SK-N-MC (cell line): ENCODE results near the gene DNAH10.

Experiments
- DNase-seq: peaks from one replicate; pipeline ENCODE4 v3.0.0-alpha.2; 2011; ENCODE audit warnings: low read depth, low spot score
- H3K27ac ChIP-seq: fragments of 200-600 bp; sonication (generic); 2 replicates; pipeline ENCODE4 v1.5.1; 2016; ENCODE audit warnings: mixed run types
- H3K36me3 ChIP-seq: fragments of 200-600 bp; sonication (generic); 2 replicates; pipeline ENCODE4 v1.6.1; 2017; ENCODE audit warnings: antibody characterized with exemption, low read length, mixed read lengths; ENCODE audit not compliant: insufficient read depth
- H3K4me3 ChIP-seq: fragments of 200-600 bp; sonication (generic); 2 replicates; pipeline ENCODE4 v1.5.1; 2016
- H3K9ac ChIP-seq: fragments of 200-600 bp; sonication (generic); 2 replicates; pipeline ENCODE4 v1.8.0; 2017; ENCODE audit warnings: mixed run types, mixed read lengths; ENCODE audit not compliant: insufficient read length
- H3K9me3 ChIP-seq: fragments of 200-600 bp; sonication (generic); 2 replicates; pipeline ENCODE4 v1.6.1; 2017; ENCODE audit warnings: low read depth, mild to moderate bottlenecking, antibody characterized with exemption, low read length, moderate library complexity, mixed read lengths
- EZH2 ChIP-seq: fragments of 200-600 bp; sonication (generic); IDR thresholded peaks from one replicate; pipeline ENCODE4 v1.6.1; 2017; ENCODE audit warnings: antibody characterized with exemption
- FOXP2 ChIP-seq: optimal IDR thresholded peaks from 2 replicates; pipeline ENCODE3; 2011; ENCODE audit warnings: mild to moderate bottlenecking, moderate library complexity; ENCODE audit not compliant: insufficient read depth; ENCODE audit errors: extremely low read length, control extremely low read depth
- POLR2AphosphoS5 ChIP-seq: IDR thresholded peaks from 2 replicates; pipeline ENCODE4 v1.6.1; 2012; ENCODE audit warnings: mild to moderate bottlenecking, low read depth, low read length, borderline replicate concordance

Gene DNAH10

DNA sequence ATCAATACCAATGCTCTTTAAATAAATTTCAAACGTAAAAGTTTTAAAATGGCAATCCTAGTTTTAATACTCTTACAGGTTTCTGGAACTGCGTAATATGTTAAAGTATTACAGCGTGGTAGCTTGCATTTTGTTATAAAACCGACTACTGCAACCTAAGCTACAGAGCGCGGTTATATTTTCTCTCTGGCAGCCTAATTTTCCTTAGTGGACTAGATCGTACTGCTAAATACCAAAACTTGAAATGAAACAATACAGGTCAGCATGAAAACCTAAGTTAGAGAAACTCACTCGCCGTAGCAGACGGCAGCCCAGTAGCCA lies 209.3 kb downstream of the DNAH10 start:
- Histone ChIP-seq H3K36me3 (peaks cover 19% of the 10 kb centered on the region), H3K4me3 (peak overlapping the region; percentile 84), H3K9ac (peak overlapping the region; percentile 71), H3K27ac (0 out of 2 replicates have a peak overlapping the region, but pooled peaks have one; percentile 14), H3K9me3 (no peaks in the 10 kb centered on the region)
- no peak for TF ChIP-seq POLR2AphosphoS5
- no peak for TF ChIP-seq EZH2
- TF ChIP-seq FOXP2 = no peak
- no peak for DNase-seq

DNA sequence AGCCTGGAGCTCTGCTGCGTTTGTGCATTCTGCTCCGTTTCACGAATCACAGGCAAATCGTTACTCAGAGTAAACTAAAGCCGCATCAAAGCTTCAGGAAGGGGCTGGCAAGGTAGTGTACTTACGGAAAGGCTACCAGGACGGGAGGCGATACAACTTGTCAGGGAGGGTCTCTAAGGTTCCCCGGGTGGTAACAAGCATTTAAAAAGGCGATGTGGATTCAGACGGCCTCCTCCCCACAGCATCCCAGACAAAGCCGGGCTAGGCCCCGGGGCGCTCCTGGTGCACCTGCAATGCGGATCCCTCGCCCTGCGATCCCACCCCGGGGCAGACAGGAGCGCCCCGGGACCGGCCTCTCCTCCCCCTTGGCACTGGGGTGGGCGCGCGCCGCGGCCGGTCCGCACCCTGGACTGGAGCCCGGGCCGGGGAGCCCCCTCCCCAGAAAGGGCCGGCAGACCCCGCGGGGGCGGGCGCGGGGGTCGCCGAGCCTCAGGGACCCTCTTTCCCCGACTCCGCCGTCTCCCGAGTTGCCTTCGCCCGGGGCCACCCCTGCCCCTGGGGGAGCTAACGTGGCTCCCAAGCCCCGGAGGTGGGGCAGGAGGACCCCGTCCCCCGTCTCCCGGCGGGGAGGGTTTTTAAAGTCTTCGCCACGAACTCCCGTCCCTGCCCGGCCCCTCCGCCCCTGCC lies 209.8 kb downstream of the DNAH10 start:
- TF ChIP-seq POLR2AphosphoS5 = no peak
- no peak for TF ChIP-seq EZH2
- TF ChIP-seq FOXP2 = no peak
- Histone ChIP-seq H3K9ac (peak overlapping the region; percentile 71), H3K27ac (0 out of 2 replicates have a peak overlapping the region, but pooled peaks have one; percentile 14), H3K36me3 (peaks cover 24% of the 10 kb centered on the region), H3K9me3 (no peaks in the 10 kb centered on the region), H3K4me3 (peak overlapping the region; percentile 84)
- no peak for DNase-seq

DNA sequence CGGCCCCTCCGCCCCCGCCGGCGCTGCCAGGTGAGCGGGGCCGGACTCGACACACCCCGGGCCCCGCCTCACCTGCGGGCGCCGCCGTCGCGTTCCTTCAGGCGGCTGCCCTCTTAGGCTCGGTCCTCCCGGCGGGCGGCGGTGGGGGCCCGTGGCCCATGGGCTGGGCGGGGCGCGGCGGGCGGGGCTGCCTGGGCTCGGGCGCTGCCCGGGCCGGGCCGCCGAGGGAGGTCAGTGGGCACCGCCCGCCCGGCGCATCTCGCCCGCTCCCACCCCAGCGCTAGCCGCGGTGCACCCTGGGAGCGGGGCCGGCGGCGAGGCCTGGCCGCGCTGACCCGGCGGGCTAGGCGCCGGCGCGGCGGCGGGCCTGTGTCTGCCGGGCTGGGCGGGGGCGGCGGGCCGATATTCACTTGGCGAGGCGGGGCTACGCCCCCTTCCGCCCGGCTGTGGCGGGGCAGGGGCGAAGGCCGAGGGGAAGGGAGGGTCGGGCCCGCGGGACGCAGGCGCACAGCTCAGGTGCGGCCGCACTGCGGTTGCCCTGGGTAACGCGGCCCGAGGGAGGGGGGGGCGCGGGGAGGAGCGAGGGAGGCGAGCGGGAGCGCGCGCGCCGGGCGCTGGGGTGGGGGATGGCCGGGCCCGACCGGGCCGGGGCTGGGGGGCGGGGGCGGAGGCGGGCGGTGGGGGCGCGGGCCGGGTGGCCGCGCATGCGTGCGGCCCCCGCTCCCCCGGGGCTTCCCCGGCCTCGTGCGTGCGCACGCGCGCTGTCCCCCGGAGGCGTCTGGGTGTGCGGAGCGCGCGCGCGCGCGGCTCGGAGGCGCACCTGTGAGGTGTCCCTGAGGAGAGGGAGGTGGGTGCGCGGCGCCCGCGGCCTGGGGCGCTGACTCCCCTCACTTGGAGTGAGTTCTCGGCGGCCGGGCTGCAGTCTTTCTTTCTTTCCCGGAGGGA lies 210.6 kb downstream of the DNAH10 start, which contains the start of the genes CCDC92 and ZNF664:
CCDC92 (minus strand) TSS at position 375 of the 945 bp plus-strand sequence. CDS start 28,526 bp downstream, outside the sequence.
ZNF664 (plus strand) TSS at position 759 of the 945 bp plus-strand sequence. CDS start 38,930 bp downstream, outside the sequence.
- Histone ChIP-seq H3K36me3 (peaks cover 32% of the 10 kb centered on the region), H3K9ac (peak within 1 kb of the TSS; percentile 86), H3K27ac (0 out of 2 replicates have a peak within 1 kb of the TSS, but pooled peaks have one; percentile 14), H3K9me3 (no peaks in the 10 kb centered on the region), H3K4me3 (peak within 1 kb of the TSS; percentile 91)
- DNase-seq = no peak
- TF ChIP-seq EZH2 (no peak), POLR2AphosphoS5 (peak; percentile 84)

DNA sequence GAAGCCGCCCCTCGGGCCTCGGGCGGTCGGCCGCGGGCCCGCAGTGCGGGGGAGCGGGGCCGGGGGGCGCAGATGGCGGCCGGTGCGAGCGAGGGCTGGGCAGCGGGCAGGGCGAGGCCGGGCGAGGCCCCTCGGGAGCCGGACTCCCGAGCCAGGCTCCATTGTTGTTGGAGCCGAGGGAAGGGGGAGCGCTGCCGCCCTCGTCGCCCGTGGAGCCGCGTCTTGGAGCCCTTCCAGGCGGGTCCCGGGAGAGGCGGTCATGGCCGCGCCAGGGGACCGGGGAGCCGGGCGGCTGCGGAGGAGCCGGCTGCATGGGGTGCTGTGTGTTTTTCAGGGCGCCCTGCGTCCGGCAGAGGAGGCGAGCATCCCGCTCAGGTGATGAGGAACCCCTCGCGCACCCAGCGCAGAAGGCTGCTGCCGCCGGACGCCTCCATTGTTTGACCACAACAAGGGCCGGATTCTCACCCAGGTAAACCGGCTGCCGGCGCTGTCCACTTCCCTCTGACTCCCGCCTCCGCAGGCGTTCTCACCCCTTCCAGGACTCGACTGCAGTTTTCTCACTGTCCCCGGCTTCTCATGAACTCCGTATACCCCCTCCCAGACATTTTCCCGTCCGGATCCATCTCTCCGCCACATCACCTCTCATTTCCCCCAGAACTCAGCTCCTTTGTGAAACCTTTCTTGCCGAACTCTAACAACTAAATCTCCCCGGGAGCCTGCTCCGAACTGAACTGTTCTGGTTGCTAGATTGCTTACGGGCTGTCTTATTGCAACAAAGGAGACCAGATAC lies 211.6 kb downstream of the DNAH10 start:
- H3K4me3 ChIP-seq = peak overlapping the region; percentile 91
- no peaks in the 10 kb centered on the region for H3K9me3 ChIP-seq
- H3K27ac ChIP-seq = no peak overlapping the region
- no peak for TF ChIP-seq FOXP2
- no peak for TF ChIP-seq POLR2AphosphoS5
- TF ChIP-seq EZH2 = no peak
- H3K9ac ChIP-seq = peak overlapping the region; percentile 86
- H3K36me3 ChIP-seq = peaks cover 39% of the 10 kb centered on the region
- no peak for DNase-seq

DNA sequence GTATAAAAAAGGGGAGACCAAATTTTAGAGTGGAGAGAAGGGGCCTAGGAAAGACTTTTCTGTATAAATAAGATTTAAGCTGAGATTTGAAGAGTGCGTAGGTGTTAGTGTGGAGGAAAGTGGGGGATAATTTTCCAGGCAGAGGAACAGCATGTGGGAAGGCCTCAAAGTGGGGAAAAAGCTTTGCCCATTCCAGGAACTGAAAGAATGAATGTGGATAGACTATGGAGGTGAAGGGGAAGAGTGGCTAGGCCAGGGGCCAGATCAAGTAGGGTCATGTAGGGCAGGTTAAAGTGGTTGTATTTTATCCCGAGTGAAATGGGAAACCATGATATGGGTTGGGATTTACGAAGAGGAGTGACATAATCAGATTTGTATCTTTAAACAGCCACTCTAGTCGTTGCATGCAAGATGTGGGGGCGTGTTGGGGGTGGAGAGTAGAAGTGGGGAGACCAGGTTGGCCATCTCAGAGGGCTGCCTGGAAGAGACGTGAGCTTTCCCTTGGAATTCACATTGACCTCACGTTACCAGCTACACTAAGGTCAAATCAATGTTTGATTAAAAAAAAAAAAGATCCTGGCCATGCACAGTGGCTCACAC lies 214.2 kb downstream of the DNAH10 start:
- no peak overlapping the region for H3K27ac ChIP-seq
- H3K36me3 ChIP-seq = peaks cover 47% of the 10 kb centered on the region
- H3K4me3 ChIP-seq = no peak overlapping the region
- TF ChIP-seq EZH2 = no peak
- no peak for TF ChIP-seq POLR2AphosphoS5
- TF ChIP-seq FOXP2 = no peak
- DNase-seq = no peak
- H3K9ac ChIP-seq = no peak overlapping the region
- no peaks in the 10 kb centered on the region for H3K9me3 ChIP-seq

DNA sequence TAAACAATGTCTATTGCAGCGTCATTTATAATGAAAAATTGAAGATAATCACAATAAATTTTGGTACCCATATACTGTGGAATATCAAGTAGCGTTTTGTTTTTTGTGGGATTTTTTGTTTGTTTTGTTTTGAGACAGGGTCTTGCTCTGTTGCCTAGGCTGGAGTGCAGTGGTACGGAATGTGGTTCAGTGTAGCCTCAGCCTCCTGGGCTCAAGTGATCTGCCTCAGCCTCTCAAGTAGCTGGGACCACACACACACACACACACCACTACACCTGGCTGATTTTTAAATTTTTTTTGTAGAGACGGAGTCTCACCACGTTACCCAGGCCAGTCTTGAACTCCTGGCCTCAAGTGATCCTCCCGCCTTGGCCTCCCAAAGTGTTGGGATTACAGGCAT lies 217.5 kb downstream of the DNAH10 start:
- no peak overlapping the region for H3K9ac ChIP-seq
- TF ChIP-seq EZH2 (no peak), POLR2AphosphoS5 (no peak), FOXP2 (no peak)
- H3K36me3 ChIP-seq = peaks cover 59% of the 10 kb centered on the region
- H3K27ac ChIP-seq = no peak overlapping the region
- H3K9me3 ChIP-seq = no peaks in the 10 kb centered on the region
- DNase-seq = no peak
- no peak overlapping the region for H3K4me3 ChIP-seq

DNA sequence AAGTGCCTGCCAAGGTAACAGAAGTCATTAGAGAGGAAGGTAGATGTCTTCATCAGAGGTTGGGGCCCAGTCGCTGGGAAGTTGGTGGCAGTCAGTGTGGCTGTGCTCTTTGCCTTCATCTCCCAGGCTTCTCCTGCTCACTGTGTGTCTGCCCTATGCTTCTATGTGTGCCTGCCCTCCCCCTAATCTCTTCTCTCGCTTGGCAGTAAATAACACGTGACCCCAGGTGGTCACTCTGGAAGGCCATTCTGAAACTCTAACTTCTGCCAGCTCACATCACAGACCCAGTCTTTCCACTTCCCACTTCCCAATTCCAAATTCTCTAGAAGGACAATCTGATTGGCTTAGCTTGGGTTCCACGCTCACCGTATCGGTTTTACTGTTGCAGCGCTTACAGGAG lies 220.2 kb downstream of the DNAH10 start:
- Histone ChIP-seq H3K4me3 (no peak overlapping the region), H3K27ac (no peak overlapping the region), H3K9me3 (no peaks in the 10 kb centered on the region), H3K36me3 (peaks cover 37% of the 10 kb centered on the region), H3K9ac (no peak overlapping the region)
- DNase-seq = no peak
- TF ChIP-seq EZH2 = no peak
- TF ChIP-seq POLR2AphosphoS5 = no peak
- no peak for TF ChIP-seq FOXP2
